Measurements from ENCODE around the gene RNGTT.

RNGTT gene

GRCh38 chr6:88585276-88585692 lies 378.1 kb downstream of the RNGTT start:
- DNase-seq (ENCODE audit: low read depth): no peak
- no peak overlapping the region for H3K4me3 ChIP-seq (ENCODE audit: low read depth, low read length)
- TF ChIP-seq CTCF (IDR thresholded peaks at IDR 0.05; ENCODE audit: control insufficient read depth, extremely low read depth, insufficient read depth): no peak

GRCh38 chr6:88584581-88585275 lies 378.7 kb downstream of the RNGTT start:
- no peak for TF ChIP-seq CTCF (IDR thresholded peaks at IDR 0.05; ENCODE audit: control insufficient read depth, extremely low read depth, insufficient read depth)
- DNase-seq (ENCODE audit: low read depth): no peak

DNA sequence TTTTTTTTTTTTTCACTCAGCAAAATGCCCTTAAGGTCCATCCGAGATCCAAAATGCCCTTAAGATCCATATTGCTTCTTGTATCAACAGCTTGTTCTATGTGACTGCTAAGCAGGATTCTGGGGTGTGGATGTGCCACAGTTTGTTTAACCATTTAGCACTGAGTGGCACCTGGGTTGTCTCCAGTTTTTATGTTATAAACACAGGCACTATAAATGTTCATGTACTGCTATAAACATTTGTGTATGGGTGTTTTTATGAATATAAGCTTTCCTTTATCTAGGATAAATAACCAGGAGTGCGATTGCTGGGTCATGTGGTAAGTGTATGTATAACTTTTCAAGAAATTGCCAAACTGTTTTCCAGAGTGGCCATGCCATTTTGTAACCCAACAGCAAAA lies 386.0 kb downstream of the RNGTT start:
- H3K4me3 ChIP-seq (ENCODE audit: low read depth, low read length): no peak overlapping the region
- no peak for TF ChIP-seq CTCF (IDR thresholded peaks at IDR 0.05; ENCODE audit: control insufficient read depth, extremely low read depth, insufficient read depth)
- no peak for DNase-seq (ENCODE audit: low read depth)

More at GRCh38 chr6:88584581-88585275, 378.7 kb downstream of the RNGTT start:
- H3K4me3 ChIP-seq (ENCODE audit: low read depth, low read length): no peak overlapping the region

GRCh38 chr6:88575536-88575935 lies 387.9 kb downstream of the RNGTT start:
- no peak for DNase-seq (ENCODE audit: low read depth)
- H3K4me3 ChIP-seq (ENCODE audit: low read depth, low read length): no peak overlapping the region
- no peak for TF ChIP-seq CTCF (IDR thresholded peaks at IDR 0.05; ENCODE audit: control insufficient read depth, extremely low read depth, insufficient read depth)

DNA sequence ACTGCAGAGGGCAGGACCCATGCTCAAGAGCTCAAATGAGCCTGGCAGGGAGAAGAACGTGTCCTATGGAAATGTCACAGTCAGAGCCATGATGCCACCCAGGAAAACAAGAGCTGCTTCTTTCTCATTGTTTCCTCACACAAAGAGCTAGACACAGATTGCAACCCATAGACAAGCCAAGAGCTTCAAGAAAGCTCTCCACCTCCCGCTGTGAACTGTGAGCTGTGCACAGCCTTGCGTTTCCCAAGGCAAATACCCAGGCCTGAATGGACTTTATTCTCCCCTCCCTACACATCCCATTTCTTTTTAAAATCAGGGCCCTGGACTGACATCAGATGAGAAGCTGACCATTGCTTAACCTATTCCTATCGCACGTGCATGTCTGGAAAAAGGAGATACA lies 388.8 kb downstream of the RNGTT start:
- TF ChIP-seq CTCF (IDR thresholded peaks at IDR 0.05; ENCODE audit: control insufficient read depth, extremely low read depth, insufficient read depth): no peak
- DNase-seq (ENCODE audit: low read depth): no peak
- H3K4me3 ChIP-seq (ENCODE audit: low read depth, low read length): no peak overlapping the region

DNA sequence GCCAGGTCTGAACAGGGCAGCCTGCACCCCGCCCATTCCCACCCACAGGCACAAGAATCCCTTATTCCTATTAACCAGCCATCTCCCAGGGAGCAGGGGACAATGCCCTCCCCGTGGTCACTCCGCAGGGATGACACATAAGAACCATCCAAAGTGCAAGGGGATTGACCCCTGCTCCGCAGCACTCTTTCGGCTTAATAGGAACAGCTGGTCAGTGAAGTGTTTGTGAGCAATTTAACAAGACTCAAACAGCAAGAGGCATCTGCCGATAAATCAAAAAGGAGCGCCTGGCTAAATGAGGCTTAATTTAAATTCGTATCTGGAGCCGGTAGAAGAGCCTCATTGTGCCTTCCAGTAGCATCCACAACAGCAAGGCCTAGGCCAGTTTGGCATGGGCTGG lies 389.4 kb downstream of the RNGTT start:
- no peak overlapping the region for H3K4me3 ChIP-seq (ENCODE audit: low read depth, low read length)
- no peak for TF ChIP-seq CTCF (IDR thresholded peaks at IDR 0.05; ENCODE audit: control insufficient read depth, extremely low read depth, insufficient read depth)
- no peak for DNase-seq (ENCODE audit: low read depth)

- no peak for TF ChIP-seq CTCF (IDR thresholded peaks at IDR 0.05; ENCODE audit: control insufficient read depth, extremely low read depth, insufficient read depth)
- no peak for DNase-seq (ENCODE audit: low read depth)
- no peak overlapping the region for H3K4me3 ChIP-seq (ENCODE audit: low read depth, low read length)
These were observed 389.9 kb downstream of the RNGTT start for GRCh38 chr6:88573561-88573960.

All from LNCaP clone FGC (cell line).